ENCODE data around the gene TMEM184C. TPM values are rescaled to one million over a fixed set of nuclear protein-coding genes. Genes with fewer than 3 reads are reported as not detected.
A peak's percentile ranks its signal among the peaks of the same experiment; 100 is the strongest.

TMEM184C gene
- total RNA-seq, 1 donor from 2014 or later = 47.8 TPM

DNA sequence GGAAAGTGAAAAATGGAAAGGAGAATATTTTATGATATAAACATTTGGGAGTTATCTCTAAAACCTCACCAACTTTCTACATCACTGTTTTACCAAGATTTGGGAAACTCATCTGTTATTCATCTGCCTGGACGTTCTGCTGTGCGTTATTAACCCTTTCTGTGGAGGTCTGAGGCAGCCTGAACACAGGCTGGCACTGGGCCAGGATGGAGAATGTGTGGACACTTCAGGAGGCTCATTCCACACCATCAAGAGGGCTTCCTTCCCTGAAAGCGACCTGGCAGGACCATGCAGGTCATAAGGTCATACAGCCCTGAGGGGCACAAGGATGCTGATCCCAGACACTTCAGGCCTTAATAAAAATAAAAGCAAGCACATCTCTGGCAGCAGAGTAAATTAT lies 31.2 kb upstream of the TMEM184C start:
- Mint-ChIP-seq H3K9me3 (peaks cover 5% of the 10 kb centered on the region), H3K4me1 (ENCODE audit: unreplicated experiment) (peaks cover 22% of the 10 kb centered on the region), H3K36me3 (no peaks in the 10 kb centered on the region), H3K4me3 (no peak overlapping the region), H3K27ac (no peak overlapping the region), H3K27me3 (no peaks in the 10 kb centered on the region)
- DNase-seq (ENCODE audit: extremely low spot score, unreplicated experiment) = no peak
- TF ChIP-seq, protein P1, sequence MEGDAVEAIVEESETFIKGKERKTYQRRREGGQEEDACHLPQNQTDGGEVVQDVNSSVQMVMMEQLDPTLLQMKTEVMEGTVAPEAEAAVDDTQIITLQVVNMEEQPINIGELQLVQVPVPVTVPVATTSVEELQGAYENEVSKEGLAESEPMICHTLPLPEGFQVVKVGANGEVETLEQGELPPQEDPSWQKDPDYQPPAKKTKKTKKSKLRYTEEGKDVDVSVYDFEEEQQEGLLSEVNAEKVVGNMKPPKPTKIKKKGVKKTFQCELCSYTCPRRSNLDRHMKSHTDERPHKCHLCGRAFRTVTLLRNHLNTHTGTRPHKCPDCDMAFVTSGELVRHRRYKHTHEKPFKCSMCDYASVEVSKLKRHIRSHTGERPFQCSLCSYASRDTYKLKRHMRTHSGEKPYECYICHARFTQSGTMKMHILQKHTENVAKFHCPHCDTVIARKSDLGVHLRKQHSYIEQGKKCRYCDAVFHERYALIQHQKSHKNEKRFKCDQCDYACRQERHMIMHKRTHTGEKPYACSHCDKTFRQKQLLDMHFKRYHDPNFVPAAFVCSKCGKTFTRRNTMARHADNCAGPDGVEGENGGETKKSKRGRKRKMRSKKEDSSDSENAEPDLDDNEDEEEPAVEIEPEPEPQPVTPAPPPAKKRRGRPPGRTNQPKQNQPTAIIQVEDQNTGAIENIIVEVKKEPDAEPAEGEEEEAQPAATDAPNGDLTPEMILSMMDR (conservative IDR thresholded peaks at IDR 0.05) = no peak

DNA sequence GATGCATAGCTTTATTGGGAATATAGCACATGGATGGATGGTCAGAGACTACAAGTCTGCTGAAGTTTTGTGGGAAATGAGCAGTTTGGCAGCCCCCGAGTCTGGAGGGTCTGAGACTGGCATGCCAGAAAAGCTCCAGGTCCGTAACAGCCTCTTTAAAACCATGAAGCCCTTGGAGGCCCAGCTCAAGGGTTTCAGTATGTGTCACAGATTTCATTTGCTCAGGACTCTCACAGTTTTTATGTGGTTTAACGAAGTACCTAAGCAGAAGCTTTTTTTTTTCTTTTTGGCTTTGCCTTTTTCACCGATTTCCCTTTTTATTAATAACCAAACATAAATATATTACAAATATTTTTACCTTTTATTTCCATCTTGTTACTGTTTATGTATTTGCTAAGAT lies 30.6 kb upstream of the TMEM184C start:
- Mint-ChIP-seq H3K27ac (no peak overlapping the region), H3K27me3 (no peaks in the 10 kb centered on the region), H3K4me1 (ENCODE audit: unreplicated experiment) (peaks cover 21% of the 10 kb centered on the region), H3K9me3 (peaks cover 5% of the 10 kb centered on the region), H3K4me3 (no peak overlapping the region), H3K36me3 (no peaks in the 10 kb centered on the region)
- no peak for DNase-seq (ENCODE audit: extremely low spot score, unreplicated experiment)
- TF ChIP-seq, protein P1 (conservative IDR thresholded peaks at IDR 0.05) = no peak

DNA sequence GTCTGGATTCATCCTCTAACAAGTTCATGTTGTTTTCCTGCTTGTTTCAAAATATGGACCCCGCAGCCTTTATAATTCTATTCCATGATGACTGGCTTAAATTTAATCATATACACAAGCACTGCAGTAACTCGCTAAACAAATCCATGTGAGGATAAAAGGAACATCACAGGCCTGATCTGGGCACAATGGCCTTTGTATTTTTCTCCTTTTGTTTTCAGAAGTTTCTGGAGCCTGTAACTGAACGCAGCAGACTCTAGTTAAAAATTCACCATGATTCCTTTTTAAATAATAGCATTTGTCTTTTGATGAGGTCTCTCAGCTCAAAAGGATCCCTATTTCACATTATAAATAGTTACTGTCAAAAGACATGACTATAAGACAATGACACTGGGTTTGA lies 30.2 kb upstream of the TMEM184C start:
- Mint-ChIP-seq H3K4me3 (no peak overlapping the region), H3K4me1 (ENCODE audit: unreplicated experiment) (peaks cover 17% of the 10 kb centered on the region), H3K27ac (no peak overlapping the region), H3K27me3 (no peaks in the 10 kb centered on the region), H3K9me3 (peaks cover 5% of the 10 kb centered on the region), H3K36me3 (no peaks in the 10 kb centered on the region)
- TF ChIP-seq, protein P1 (conservative IDR thresholded peaks at IDR 0.05) = no peak
- no peak for DNase-seq (ENCODE audit: extremely low spot score, unreplicated experiment)

DNA sequence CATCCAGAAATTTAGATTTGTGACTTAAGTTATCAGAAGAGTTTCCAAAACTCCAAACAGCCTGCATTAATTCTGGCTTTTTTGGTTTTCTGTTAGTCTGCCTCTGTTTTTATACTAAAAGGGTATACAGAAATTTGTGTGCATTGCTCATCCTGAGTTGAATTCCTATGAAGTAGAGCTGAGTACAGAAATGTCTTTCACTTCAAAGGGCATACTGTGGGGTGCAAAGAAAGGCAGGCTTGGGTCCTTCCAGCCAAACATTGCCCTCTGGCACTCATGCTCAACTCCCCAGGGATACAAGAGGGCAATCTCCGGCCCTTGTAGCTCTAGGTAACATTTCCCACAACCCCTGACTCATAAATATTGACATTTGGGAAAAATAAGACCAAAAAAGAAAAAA lies 27.6 kb upstream of the TMEM184C start:
- TF ChIP-seq, protein P1 (conservative IDR thresholded peaks at IDR 0.05) = no peak
- H3K27ac Mint-ChIP-seq = no peak overlapping the region
- H3K9me3 Mint-ChIP-seq = no peaks in the 10 kb centered on the region
- no peak for DNase-seq (ENCODE audit: extremely low spot score, unreplicated experiment)
- no peaks in the 10 kb centered on the region for H3K36me3 Mint-ChIP-seq
- H3K4me1 Mint-ChIP-seq (ENCODE audit: unreplicated experiment) = peaks cover 16% of the 10 kb centered on the region
- H3K27me3 Mint-ChIP-seq = no peaks in the 10 kb centered on the region
- H3K4me3 Mint-ChIP-seq = no peak overlapping the region

DNA sequence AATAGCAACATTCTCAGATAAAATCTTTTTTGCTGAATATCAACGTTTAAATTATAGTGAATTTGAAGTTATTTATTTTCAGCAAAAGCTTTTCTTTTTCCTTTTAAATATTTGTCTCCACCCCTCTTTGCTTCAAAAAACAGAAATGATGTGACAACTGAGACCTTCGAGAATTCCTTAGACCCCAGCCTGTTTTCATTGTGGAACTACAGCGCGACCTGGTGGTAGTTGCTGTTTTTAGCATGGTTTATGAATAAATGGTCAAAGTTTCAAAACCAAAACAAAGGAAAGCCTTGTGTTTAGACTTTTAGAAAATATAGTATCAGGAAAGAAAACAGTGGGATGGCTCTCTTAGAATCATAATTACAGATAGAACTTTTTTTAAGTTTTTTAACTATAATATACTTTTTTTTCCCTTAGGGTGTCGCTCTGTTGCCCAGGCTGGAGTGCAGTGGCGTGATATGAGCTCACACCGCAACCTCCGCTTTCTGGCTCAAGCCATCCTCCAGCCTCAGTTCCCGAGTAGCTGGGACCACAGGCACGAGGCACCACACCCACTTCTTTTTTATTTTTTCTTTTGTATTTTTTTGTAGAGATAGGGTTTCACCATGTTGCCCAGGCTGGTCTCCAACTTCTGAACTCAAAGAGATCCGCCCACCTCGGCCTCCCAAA lies 26.8 kb upstream of the TMEM184C start:
- Mint-ChIP-seq H3K27me3 (no peaks in the 10 kb centered on the region), H3K4me3 (no peak overlapping the region)

More for the DNA sequence above, 26.8 kb upstream of the TMEM184C start:
- no peak for DNase-seq (ENCODE audit: extremely low spot score, unreplicated experiment)
- H3K9me3 Mint-ChIP-seq = no peaks in the 10 kb centered on the region
- TF ChIP-seq, protein P1 (conservative IDR thresholded peaks at IDR 0.05) = peak; percentile 90
- H3K36me3 Mint-ChIP-seq = no peaks in the 10 kb centered on the region
- H3K27ac Mint-ChIP-seq = no peak overlapping the region
- H3K4me1 Mint-ChIP-seq (ENCODE audit: unreplicated experiment) = peaks cover 16% of the 10 kb centered on the region

Data from type B pancreatic cell (in vitro differentiated cells).